GM21786 (cell line): Measurements from ENCODE around the gene URI1.
A peak's percentile ranks its signal among the peaks of the same experiment; 100 is the strongest.
"Not testable (repeated sequence)": the region's sequence is repeated elsewhere in the genome, so short reads cannot be mapped to it uniquely, and the experiment has no call there.

Source experiments
- ATAC-seq: cut with Tn5 transposase; IDR thresholded peaks from one replicate; pipeline ENCODE4 v1.9.1; 2021; ENCODE audit not compliant: unreplicated experiment

The URI1 gene, protein sequence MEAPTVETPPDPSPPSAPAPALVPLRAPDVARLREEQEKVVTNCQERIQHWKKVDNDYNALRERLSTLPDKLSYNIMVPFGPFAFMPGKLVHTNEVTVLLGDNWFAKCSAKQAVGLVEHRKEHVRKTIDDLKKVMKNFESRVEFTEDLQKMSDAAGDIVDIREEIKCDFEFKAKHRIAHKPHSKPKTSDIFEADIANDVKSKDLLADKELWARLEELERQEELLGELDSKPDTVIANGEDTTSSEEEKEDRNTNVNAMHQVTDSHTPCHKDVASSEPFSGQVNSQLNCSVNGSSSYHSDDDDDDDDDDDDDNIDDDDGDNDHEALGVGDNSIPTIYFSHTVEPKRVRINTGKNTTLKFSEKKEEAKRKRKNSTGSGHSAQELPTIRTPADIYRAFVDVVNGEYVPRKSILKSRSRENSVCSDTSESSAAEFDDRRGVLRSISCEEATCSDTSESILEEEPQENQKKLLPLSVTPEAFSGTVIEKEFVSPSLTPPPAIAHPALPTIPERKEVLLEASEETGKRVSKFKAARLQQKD

DNA sequence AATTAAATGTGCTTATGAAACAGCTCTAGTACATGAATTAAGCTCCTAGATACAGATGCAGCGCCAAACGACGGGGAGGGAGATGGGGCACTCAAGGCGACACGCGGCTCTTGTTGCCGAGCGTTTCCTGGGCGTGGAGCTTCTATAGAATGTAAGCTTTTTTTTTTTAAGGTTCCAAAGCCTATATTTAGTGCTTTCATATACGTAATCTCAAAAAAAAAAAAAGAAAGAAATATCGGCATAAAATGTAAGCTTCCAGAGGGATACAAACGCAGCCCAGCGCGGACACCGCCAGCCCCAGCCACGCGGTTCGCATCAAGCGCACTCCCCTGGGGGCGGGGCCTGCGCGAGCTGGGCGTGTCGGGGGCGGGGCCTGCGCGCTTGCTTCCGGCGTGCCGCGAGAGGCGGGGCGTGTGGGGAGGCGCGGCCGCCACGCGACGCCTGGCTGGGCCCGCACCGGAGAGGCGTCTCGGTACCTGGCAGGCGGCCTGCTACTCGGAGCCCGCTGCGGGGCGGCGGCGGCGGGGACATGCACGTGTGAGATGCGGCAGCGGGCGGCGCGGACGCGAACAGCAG lies at the start of gene URI1:
Gene URI1 (plus strand): TSS at position 412 of the 576 bp plus-strand sequence. CDS start 309 bp downstream, outside the sequence.
- peak; percentile 84 for ATAC-seq

GRCh38 chr19:29893606-29894284 lies 48.3 kb upstream of the URI1 start:
- ATAC-seq = no peak

- no peak for ATAC-seq
Observed at GRCh38 chr19:29896802-29897201, 45.2 kb upstream of the URI1 start.

GRCh38 chr19:29897466-29897865 lies 44.6 kb upstream of the URI1 start:
- ATAC-seq = no peak

DNA sequence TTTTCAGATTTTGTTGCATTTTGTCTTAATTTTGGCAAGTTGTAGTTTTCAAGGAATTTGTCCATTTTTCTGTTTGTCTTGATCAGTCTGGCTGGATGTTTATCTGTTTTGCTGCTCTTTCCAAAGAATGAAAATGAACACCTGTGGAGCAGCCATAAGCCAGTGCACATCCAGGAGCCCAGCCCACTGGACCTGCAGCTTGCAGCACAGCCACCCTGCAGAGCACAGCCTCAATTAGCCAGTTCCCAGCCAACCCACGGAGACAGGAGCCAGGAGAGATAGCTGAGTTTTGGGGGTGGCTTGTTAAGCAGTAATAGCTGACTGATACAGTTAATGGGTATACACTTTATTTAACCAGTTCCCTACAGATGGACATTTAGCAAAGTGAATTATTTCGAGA lies 38.0 kb upstream of the URI1 start:
- ATAC-seq = no peak

GRCh38 chr19:29908963-29909944 lies 32.8 kb upstream of the URI1 start:
- no peak for ATAC-seq

DNA sequence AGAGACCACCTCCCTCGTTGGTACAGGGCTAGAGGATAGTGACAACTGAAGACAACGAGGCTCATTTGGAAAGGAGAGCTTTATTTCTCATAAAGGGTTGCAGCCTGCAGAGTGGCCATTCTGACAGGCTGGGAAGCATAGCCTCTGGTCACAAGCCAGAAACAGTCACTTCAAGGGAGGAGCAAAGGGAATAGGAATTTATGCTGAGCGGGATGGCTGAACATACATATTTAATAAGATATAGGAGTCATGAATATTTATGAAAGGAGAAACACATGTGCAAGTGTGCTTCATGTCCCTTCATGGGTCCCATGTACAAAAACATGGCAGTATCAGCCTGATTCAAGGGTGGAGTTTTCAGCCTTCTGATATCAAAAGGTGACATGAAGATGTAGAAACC lies 27.1 kb upstream of the URI1 start:
- ATAC-seq = no peak

GRCh38 chr19:29915832-29916231 lies 26.2 kb upstream of the URI1 start:
- not testable (repeated sequence) for ATAC-seq

DNA sequence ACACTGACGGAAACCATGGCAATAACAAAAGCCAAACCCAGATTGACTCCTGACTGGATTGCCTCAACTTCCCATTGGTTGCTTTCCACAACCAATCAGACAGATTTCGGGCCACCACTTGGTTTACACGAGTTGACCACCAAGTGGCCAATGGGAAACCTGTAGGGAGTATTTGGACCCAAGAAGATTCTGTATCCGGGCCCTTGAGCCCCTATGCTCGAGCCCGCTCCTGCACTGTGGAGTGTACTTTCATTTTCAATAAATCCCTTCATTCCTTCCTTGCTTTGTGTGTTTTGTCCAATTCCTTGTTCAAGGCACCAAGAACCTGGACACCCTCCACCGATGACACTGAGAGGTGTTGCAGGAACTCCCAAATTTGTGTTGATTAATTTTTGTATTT lies 24.1 kb upstream of the URI1 start:
- ATAC-seq = no peak

DNA sequence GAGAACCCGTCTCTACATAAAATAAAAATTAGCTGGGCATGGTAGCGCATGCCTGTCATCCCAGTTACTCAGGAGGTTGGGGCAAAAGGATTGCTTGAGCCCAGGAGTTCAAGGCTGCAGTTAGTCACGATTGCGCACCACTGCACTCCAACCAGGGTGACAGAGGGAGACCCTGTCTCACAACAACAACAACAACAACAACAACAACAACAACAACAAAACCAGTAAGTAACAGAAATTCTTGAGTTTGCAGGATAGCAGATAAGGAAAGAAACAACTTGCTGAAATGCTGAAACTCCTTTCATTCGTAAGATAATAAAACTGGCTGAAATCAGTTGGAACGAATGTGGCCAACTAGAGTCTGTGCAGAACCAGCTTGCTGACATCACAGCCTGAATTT lies 23.1 kb upstream of the URI1 start:
- ATAC-seq = no peak

- no peak for ATAC-seq
Observed at GRCh38 chr19:29922972-29923371, 19.1 kb upstream of the URI1 start.

DNA sequence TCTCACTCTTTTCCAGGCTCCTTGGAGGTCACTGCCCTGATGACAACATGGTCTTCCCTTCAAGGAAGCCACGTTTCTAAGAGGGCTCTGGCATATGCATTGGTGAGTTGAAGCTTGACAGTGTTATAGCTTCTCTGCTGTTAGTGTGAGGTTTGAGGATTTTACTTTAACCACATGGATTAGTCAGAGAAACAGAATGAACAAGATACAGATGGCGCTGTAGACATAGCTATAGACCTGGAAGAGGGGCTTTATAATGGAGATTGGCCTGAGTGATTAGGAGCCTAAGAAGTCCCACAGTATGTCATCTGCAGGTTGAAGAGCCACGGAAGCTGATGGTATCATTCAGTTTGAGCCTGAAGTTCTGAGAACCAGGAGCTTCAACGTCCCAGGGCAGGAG lies 18.4 kb upstream of the URI1 start:
- ATAC-seq = no peak

GRCh38 chr19:29926031-29926430 lies 16.0 kb upstream of the URI1 start:
- ATAC-seq = no peak

- no peak for ATAC-seq
Observed at GRCh38 chr19:29926801-29927200, 15.2 kb upstream of the URI1 start.

DNA sequence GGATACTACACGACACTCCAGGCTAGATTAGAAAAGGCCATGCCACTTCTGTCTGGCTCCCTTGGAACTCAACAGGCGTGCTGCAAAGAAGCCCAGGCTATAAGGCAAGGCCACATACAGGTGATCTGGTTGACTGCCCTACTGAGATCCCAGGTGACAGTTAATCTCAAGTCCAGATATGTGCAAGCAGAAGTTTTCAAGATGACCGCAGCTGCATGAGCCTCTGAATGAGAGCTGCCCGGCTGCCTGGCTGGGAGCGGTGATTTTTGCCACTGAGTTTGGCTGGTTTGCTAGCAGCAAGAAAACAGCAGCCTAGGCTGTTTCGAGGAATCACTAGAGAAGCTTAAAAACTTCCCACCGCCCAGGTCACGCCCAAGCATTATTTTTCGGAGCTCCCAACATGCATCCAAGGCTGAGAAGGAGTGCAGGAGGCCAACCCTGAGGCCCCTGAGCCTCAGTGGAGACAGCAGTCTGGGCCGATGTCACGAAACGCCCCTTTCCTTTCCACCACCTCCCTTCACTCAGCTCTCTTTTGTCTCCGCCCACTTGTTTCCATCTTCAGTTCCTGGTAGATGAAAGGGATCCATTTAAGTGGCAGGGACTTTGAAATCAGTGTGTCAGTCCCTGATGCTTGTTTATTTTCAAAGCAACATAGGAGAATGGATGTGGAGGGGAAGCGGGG lies 14.0 kb upstream of the URI1 start:
- peak; percentile 79 for ATAC-seq

DNA sequence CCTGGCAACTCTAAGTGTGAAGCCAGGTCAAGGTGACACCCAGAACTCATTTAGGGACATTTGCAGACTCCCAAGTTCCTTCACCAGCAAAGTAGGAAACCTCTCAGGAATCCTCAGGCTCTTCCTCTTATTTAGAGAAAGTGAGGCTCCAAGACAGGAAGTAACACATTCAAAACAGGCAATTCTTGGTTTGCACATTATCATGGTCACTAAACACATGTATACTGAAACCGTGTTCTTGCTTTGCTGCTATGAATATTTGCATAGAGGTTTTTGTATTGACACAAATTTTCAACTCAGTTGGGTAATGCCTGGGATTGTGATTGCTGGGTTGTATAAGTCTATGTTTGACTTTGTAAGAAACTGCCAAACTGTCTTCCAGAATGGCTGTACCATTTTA lies 13.2 kb upstream of the URI1 start:
- no peak for ATAC-seq

GRCh38 chr19:29934257-29934656 lies 7.8 kb upstream of the URI1 start:
- ATAC-seq = no peak

DNA sequence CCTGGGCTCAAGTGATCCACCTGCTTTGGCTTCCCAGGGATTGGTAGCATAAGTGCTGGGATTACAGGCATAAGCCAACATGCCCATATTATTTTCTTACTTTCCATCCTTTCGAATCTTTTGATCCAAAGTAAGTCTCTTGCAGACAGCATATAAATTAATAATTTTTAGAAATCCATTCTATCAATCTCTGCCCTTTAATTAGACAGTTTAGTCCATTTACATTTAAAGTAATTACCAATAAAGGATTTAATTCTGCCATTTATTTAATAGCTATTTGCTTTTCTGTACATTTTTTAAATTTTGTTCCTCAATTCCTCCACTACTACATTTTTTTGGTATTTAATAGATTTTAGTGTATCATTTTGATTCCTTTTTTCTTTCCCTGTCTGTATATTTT lies 7.3 kb upstream of the URI1 start:
- ATAC-seq = no peak

DNA sequence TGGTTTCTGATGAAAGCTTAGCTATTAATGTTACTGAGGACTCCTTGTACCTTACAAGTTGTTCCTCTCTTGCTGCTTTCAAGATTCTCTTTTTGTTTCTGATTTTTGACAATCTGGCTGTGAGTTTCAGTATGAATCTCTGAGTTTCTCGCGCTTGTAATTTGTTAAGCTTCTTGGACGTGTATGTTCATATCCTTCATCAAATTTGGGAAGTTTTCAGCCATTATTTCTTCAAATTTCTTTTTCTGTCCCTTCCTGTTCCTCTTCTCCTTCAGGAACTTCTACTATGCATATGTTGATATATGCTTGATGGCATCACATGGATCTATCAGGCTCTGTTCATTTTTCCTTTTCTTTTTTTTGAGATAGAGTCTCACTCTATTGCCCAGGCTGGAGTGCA lies 5.6 kb upstream of the URI1 start:
- ATAC-seq = no peak

DNA sequence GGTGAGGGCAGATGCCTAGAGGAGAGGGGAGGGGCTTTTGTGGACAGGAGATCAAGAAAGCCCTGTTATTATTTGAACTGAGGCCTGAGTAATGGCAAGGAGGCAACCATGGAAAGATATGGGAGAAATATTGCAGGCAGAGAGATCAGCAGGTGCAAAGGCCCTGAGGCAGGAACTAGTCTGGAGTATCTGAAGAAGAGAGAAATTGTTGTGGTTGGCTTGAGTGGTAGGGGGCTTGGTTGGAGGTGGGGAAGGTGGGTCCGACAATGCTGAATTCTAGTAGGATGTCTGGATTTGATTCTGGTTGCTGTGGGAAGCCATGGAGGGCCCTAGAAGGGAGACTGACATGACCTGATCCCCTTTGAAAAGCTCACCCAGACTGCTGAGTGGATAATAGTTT lies 2.4 kb upstream of the URI1 start:
- no peak for ATAC-seq
